ENCODE results near the gene BMP15. TPM values are rescaled to one million over a fixed set of nuclear protein-coding genes. Genes with fewer than 3 reads are reported as not detected.

BMP15 gene
- not detected in 2 replicates for total RNA-seq

GRCh38 chrX:50910685-50911176 is at the start of gene BMP15:
BMP15 (plus strand) TSS chrX:50910735; CDS start chrX:50910784, 49 bp downstream.

Other genes with a start within 250 kb of the BMP15 start
- gene SHROOM4, start 96.5 kb upstream of the BMP15 start, total RNA-seq = 0.37 and 0.39 TPM in 2 replicates

Data from subcutaneous preadipocyte (primary cell).